CD4-positive, alpha-beta T cell (primary cell): ENCODE results near the gene PKIB. TPM values are rescaled to one million over a fixed set of nuclear protein-coding genes. Genes with fewer than 3 reads are reported as not detected.

Source experiments
- ATAC-seq: fragments of 200-7000 bp; cut with Tn5 transposase; one replicate; pipeline ENCODE4 v1.10.0; 2022; ENCODE audit warnings: mild to moderate bottlenecking; ENCODE audit not compliant: poor library complexity
- CTCF ChIA-PET: fragments of 350-600 bp; sonication (Branson Sonifier 250); formaldehyde crosslinking; loops from one replicate; lab custom pipeline; 2021; ENCODE audit warnings: antibody characterized with exemption, inconsistent platforms; lab: Charles Lee
- POLR2A ChIA-PET: fragments of 350-600 bp; sonication (Branson Sonifier 250); formaldehyde crosslinking; loops from one replicate; lab custom pipeline; 2021; ENCODE audit warnings: antibody characterized with exemption, inconsistent platforms; lab: Charles Lee
- DNase-seq, 14 experiments: peaks; one replicate each; pipeline ENCODE4 v3.0.0-alpha.2; 2013 to 2020; ENCODE audit warnings: mixed read lengths in 2 of 14
- H3K27ac ChIP-seq, 2 donors: one replicate each; pipeline versions ENCODE4 v1.5.1 to v1.7.0; 2013; ENCODE audit warnings: low read length in 2 of 2, low read depth in 1 of 2, mild to moderate bottlenecking in 1 of 2
- H3K27me3 ChIP-seq, 2 experiments: 1 replicate in 1 of 2; 2 replicates in 1 of 2; pipeline versions ENCODE4 v1.6.1 to v1.7.0; 2013; ENCODE audit warnings: low read length in 2 of 2, control low read depth in 1 of 2, mild to moderate bottlenecking in 1 of 2, moderate library complexity in 1 of 2; ENCODE audit not compliant: insufficient read depth in 2 of 2, control insufficient read depth in 1 of 2
- H3K36me3 ChIP-seq: one replicate; pipeline ENCODE4 v1.6.1; 2013; ENCODE audit warnings: low read length, control low read depth; ENCODE audit not compliant: insufficient read depth
- H3K4me1 ChIP-seq: one replicate; pipeline ENCODE4 v1.6.1; 2013; ENCODE audit warnings: low read length, control low read depth; ENCODE audit not compliant: insufficient read depth
- H3K4me3 ChIP-seq: one replicate; pipeline ENCODE4 v1.5.1; 2013; ENCODE audit warnings: mild to moderate bottlenecking, low read length, moderate library complexity
- H3K9me3 ChIP-seq, 2 experiments: 1 replicate in 1 of 2; 2 replicates in 1 of 2; pipeline versions ENCODE4 v1.6.1 to v1.7.0; 2013; ENCODE audit warnings: low read length in 2 of 2, mild to moderate bottlenecking in 2 of 2, control low read depth in 1 of 2, moderate library complexity in 1 of 2; ENCODE audit not compliant: control insufficient read depth in 1 of 2, insufficient read depth in 1 of 2
- H3K27ac Mint-ChIP-seq: one replicate; pipeline ENCODE4 v1.8.0; 2020; ENCODE audit warnings: mixed read lengths
- H3K27me3 Mint-ChIP-seq: one replicate; pipeline ENCODE4 v1.8.0; 2021; ENCODE audit warnings: mixed read lengths
- H3K36me3 Mint-ChIP-seq: one replicate; pipeline ENCODE4 v1.8.0; 2021; ENCODE audit warnings: low read depth, mixed read lengths
- H3K4me1 Mint-ChIP-seq: one replicate; pipeline ENCODE4 v1.8.0; 2021; ENCODE audit warnings: low read depth, mixed read lengths
- H3K4me3 Mint-ChIP-seq: one replicate; pipeline ENCODE4 v1.8.0; 2020; ENCODE audit warnings: mild to moderate bottlenecking, mixed read lengths
- H3K9me3 Mint-ChIP-seq: one replicate; pipeline ENCODE4 v1.8.0; 2020; ENCODE audit warnings: mixed read lengths
- intact Hi-C, 2 experiments: fragments of 100-400 bp; cut with DNase I in 1 of 2; cut with micrococcal nuclease in 1 of 2; formaldehyde crosslinking; loops; one replicate each; pipeline versions ENCODE4 v1.15.1 to v1.9.0; 2023 to 2025; cut with DNase I, micrococcal nuclease
- total RNA-seq, 174 experiments: library from RNA in 2 of 174; stranded (reverse) in 2 of 174; gene quantifications; one replicate each; pipeline ENCODE4 v1.2.3 and lab custom pipeline; 2021 to 2026
- TF ChIP-seq, protein P1 (sequence below): fragments of 200-600 bp; IDR thresholded peaks from one replicate; pipeline ENCODE4 v1.8.0; 2022; ENCODE audit warnings: antibody characterized with exemption, mild to moderate bottlenecking

The PKIB gene
- total RNA-seq, 2 experiments from 2014 or later = 0.47 to 1.1 TPM

DNA sequence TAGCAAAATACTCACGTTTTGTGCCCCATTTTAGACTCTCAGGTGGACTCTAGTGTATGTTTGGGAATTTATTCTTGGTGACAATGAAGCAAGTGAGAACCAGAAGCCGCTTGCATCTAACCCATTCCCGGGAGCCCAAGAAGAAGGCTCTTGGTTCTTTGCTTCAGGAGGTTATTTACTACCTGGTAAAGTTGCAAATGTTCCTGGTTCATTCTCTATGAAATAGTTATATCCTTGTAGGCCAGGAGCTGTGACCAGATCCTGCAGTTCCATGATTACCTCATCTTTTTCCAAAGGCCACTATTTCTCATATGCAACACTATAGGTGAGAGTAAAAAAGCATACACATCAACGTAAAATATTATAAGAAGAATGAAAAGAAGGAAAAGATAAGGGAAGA, 108.4 kb downstream of the PKIB start:
- CTCF ChIA-PET = no interaction called here
- Mint-ChIP-seq H3K27ac (no peak overlapping the region), H3K36me3 (no peaks in the 10 kb centered on the region), H3K27me3 (no peaks in the 10 kb centered on the region), H3K4me3 (no peak overlapping the region), H3K4me1 (no peaks in the 10 kb centered on the region), H3K9me3 (no peaks in the 10 kb centered on the region)
- POLR2A ChIA-PET = no interaction called here
- intact Hi-C loops = no loop called here
- Histone ChIP-seq H3K36me3 (no peaks in the 10 kb centered on the region), H3K27me3 (no peaks in the 10 kb centered on the region), H3K4me1 (no peaks in the 10 kb centered on the region), H3K27ac (no peak overlapping the region), H3K9me3 (no peaks in the 10 kb centered on the region), H3K4me3 (no peak overlapping the region)
- no peak for DNase-seq
- TF ChIP-seq, protein P1, sequence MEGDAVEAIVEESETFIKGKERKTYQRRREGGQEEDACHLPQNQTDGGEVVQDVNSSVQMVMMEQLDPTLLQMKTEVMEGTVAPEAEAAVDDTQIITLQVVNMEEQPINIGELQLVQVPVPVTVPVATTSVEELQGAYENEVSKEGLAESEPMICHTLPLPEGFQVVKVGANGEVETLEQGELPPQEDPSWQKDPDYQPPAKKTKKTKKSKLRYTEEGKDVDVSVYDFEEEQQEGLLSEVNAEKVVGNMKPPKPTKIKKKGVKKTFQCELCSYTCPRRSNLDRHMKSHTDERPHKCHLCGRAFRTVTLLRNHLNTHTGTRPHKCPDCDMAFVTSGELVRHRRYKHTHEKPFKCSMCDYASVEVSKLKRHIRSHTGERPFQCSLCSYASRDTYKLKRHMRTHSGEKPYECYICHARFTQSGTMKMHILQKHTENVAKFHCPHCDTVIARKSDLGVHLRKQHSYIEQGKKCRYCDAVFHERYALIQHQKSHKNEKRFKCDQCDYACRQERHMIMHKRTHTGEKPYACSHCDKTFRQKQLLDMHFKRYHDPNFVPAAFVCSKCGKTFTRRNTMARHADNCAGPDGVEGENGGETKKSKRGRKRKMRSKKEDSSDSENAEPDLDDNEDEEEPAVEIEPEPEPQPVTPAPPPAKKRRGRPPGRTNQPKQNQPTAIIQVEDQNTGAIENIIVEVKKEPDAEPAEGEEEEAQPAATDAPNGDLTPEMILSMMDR = no peak
- no peak for ATAC-seq

DNA sequence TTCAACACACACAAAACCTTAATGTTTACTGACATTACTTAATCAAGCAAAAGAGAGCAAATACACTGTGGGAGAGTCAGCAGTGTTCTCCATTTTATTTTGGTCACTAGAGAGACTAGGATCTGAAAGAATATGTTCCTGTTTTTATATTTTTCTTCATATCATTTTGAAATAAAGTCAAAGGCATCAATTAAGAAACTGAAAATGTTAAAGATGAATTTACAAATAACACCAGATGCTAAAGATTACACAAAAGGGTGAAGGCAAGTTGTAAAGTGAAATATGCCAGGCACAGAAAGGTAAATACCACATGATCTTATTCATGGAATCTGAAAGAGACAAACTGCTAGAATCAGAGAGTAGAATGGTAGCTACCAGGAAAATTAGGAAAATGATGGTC, 109.0 kb downstream of the PKIB start:
- CTCF ChIA-PET = no interaction called here
- Histone ChIP-seq H3K27ac (no peak overlapping the region), H3K4me3 (no peak overlapping the region), H3K9me3 (no peaks in the 10 kb centered on the region), H3K4me1 (no peaks in the 10 kb centered on the region), H3K27me3 (no peaks in the 10 kb centered on the region), H3K36me3 (no peaks in the 10 kb centered on the region)
- H3K36me3 Mint-ChIP-seq = no peaks in the 10 kb centered on the region
- ATAC-seq = no peak
- no peaks in the 10 kb centered on the region for H3K9me3 Mint-ChIP-seq
- no peak for DNase-seq
- H3K27me3 Mint-ChIP-seq = no peaks in the 10 kb centered on the region
- H3K27ac Mint-ChIP-seq = no peak overlapping the region
- POLR2A ChIA-PET = no interaction called here
- H3K4me3 Mint-ChIP-seq = no peak overlapping the region
- no peaks in the 10 kb centered on the region for H3K4me1 Mint-ChIP-seq
- intact Hi-C loops = no loop called here
- TF ChIP-seq, protein P1 = no peak

DNA sequence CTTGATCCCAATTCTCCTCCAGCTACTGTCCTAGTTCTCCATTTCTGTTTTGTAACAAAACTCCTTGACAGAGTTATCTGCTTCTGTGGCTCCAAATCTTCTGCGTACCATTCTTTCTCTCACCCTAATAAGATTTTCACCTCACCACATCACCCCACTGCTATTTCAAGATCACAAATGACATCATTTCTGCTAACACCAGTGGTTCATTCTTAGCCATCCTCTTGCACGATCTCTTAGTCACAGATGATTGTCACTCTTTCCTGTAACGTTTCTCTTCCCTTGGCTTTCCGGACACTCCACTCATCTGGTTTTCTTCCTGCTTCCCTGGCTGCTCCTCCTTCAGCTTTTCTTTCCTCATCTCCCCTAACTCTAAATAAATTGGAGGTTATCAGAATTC, 112.5 kb downstream of the PKIB start:
- ATAC-seq = no peak
- CTCF ChIA-PET = no interaction called here
- Histone ChIP-seq H3K27ac (no peak overlapping the region), H3K36me3 (no peaks in the 10 kb centered on the region), H3K4me1 (no peaks in the 10 kb centered on the region), H3K4me3 (no peak overlapping the region), H3K27me3 (no peaks in the 10 kb centered on the region), H3K9me3 (no peaks in the 10 kb centered on the region)
- POLR2A ChIA-PET = no interaction called here
- Mint-ChIP-seq H3K9me3 (no peaks in the 10 kb centered on the region), H3K27me3 (peaks cover 5% of the 10 kb centered on the region), H3K36me3 (no peaks in the 10 kb centered on the region), H3K4me3 (no peak overlapping the region), H3K27ac (no peak overlapping the region), H3K4me1 (no peaks in the 10 kb centered on the region)
- DNase-seq = no peak
- intact Hi-C loops = no loop called here
- TF ChIP-seq, protein P1 = no peak
